ENCODE measurements around the gene OLIG3.

The OLIG3 gene

DNA sequence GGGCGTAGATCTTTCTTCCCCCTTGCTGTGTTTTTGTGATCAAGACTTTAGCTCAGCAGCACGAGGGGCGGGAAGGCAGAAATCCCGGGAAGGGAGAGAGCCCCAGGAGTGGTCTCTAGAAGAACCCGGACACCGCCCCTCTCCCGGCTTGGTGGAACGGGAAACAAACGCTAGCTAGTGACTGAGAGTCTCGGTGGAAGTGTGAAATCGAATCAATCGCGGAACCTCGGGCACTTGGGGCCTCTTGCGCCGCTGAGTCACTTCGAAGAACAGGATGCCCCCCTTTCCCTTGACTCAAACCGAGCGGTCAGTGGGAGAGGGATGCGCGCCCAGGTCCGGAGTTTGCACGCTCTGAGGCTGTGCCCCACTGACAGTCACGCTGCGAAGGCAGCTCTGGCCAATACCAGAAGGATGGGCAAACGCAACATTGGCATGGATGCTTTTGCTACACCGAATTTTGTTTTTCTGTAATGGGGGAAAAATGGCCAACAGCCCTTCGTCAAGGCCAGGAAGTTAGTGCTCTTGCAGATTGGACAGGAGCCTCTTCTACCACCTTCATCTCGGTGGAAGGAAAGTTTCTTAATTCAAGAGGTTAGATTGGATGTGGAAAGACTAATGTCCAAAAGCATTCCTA is 1.6 kb upstream of the OLIG3 start:
- TF ChIP-seq, protein P1, sequence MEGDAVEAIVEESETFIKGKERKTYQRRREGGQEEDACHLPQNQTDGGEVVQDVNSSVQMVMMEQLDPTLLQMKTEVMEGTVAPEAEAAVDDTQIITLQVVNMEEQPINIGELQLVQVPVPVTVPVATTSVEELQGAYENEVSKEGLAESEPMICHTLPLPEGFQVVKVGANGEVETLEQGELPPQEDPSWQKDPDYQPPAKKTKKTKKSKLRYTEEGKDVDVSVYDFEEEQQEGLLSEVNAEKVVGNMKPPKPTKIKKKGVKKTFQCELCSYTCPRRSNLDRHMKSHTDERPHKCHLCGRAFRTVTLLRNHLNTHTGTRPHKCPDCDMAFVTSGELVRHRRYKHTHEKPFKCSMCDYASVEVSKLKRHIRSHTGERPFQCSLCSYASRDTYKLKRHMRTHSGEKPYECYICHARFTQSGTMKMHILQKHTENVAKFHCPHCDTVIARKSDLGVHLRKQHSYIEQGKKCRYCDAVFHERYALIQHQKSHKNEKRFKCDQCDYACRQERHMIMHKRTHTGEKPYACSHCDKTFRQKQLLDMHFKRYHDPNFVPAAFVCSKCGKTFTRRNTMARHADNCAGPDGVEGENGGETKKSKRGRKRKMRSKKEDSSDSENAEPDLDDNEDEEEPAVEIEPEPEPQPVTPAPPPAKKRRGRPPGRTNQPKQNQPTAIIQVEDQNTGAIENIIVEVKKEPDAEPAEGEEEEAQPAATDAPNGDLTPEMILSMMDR (IDR thresholded peaks at IDR 0.05; ENCODE audit: low read depth, low read length, missing control alignments): no peak
- no peak for DNase-seq (ENCODE audit: low read depth)
- no peak overlapping the region for H3K4me3 ChIP-seq (ENCODE audit: low read depth, low read length)

DNA sequence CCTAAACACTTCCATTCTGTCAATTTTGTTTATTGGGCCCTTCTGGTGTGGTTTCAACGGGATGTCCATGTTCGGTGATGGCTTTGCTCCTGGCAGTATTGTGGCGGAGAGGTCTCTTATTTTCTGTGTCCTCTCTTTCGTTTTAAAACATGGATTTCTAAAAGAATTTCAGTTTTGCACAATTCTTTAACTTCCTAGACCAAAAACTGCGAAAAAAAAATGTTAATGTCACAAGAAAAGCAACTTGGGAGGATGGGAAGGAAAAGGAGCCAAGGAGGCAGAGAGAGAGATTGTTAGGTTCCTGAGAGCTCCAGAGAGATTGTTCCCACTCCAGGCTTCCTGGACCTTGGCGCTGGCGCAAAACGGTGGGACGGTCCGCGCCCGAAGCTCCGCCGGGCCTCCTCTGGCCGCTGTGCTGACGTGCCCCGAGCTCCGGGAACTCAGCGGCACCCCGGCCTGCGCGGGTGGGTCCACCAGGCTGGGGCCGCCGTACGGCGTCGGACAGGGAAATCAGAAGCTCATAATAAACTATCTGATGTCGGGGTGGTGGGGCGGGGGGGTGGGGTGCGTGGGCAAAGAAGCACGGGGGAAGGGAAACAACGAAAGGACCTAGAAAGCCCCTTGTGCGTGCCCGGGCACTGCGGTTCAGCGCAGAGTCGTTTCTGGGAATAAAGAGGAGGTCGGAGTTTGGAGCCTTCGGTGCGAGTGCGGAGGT is 951 bp upstream of the OLIG3 start:
- TF ChIP-seq, protein P1 (IDR thresholded peaks at IDR 0.05; ENCODE audit: low read depth, low read length, missing control alignments): no peak
- no peak for DNase-seq (ENCODE audit: low read depth)
- no peak overlapping the region for H3K4me3 ChIP-seq (ENCODE audit: low read depth, low read length)

DNA sequence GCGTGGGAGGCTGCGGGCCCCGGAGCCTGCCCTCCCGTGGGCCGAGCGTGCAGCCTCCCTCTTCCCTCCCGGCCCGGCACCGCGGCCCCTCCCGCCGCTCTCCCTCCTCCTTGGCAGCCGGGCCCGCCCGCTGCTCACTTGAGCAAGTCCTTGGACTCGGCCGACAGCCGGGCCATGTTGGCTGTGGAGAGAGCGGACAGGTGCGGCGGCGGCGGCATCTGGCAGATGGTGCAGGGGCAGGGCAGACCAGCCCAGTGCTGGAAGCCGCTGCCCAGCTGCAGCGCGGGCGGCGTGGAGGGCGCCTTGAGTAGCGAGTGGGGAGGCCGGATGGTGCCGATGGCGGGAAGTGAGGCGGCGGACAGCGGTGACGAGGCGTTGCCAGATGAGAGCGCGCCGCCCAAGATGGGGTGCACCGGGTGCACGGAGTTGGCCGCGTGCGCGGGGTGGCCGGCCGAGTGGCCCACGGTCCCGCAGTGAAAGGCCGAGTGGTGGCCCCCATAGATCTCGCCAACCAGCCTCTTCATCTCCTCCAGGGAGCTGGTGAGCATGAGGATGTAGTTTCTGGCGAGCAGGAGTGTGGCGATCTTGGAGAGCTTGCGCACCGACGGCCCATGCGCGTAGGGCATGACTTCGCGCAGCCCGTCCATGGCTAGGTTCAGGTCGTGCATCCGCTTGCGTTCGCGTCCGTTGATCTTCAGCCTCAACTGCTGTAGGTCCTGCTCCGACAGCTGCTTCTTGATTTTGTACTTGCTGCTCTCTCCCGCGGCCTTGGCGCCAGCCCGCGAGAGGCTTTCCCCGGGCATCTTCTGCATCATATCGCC is 766 bp downstream of the OLIG3 start:
- TF ChIP-seq, protein P1 (IDR thresholded peaks at IDR 0.05; ENCODE audit: low read depth, low read length, missing control alignments): no peak
- no peak overlapping the region for H3K4me3 ChIP-seq (ENCODE audit: low read depth, low read length)
- DNase-seq (ENCODE audit: low read depth): no peak

DNA sequence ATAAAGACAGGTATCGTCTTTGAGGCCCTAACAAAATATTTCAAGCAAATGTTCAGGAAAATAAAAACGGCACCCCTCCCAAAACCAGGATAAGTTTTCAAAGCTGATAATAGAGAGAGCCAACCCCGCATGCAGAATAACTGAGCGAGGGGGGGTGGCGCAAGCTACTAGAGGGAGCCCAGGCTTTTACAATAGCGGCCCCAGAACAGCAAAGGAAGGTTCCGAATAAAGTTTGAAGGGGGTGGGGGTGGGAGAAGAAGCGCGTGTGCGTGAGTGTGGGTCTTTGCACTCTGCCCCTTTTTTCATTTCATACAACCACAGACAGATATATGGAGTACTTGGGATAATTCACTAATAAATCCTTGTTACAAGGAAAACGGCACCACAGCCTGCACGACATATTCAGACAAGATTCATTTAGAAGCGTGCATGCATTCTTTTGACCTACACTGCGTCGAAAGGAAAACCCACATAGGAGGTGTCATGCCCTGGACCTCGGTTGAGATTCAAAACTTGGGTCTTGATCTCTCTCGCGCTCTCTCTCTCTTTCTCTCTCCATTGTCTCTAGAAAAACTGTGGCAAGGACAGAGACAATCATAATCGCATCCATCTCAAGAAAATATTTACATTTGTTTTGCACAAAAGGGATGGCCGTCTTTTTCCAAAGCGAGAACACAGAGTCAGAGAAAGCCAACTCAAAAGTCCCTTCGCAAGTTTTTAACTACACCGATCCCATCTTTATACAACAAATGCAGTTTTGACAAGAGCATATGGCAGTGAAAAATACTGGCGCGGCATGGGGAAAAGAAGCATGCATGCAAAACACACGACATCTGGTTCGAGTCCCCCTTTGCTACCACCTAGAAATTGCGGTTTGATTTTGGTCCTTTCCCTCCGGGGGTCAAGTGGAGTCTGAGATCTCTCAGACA is 1.6 kb downstream of the OLIG3 start:
- H3K4me3 ChIP-seq (ENCODE audit: low read depth, low read length): no peak overlapping the region
- no peak for DNase-seq (ENCODE audit: low read depth)
- TF ChIP-seq, protein P1 (IDR thresholded peaks at IDR 0.05; ENCODE audit: low read depth, low read length, missing control alignments): no peak

DNA sequence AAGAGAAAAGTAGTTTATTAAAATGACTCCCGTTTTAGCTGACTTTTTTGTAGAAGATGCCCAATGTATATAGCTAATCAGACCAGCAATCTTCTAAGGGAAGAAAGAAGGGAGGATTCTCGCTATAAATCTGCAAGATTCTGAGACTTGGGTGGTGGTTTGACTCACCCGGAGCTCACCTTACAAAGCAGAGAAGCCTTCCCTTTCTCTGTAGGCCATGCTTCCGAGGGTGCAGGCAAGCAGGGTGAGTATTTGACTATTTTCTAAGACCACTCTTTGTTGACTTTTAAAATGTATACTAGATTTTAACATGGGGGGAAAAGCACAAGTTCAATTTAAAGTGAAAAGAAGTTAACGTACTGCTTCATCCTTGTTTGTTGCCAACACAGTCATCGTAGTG is 2.7 kb downstream of the OLIG3 start:
- no peak for DNase-seq (ENCODE audit: low read depth)
- no peak overlapping the region for H3K4me3 ChIP-seq (ENCODE audit: low read depth, low read length)
- TF ChIP-seq, protein P1 (IDR thresholded peaks at IDR 0.05; ENCODE audit: low read depth, low read length, missing control alignments): no peak

DNA sequence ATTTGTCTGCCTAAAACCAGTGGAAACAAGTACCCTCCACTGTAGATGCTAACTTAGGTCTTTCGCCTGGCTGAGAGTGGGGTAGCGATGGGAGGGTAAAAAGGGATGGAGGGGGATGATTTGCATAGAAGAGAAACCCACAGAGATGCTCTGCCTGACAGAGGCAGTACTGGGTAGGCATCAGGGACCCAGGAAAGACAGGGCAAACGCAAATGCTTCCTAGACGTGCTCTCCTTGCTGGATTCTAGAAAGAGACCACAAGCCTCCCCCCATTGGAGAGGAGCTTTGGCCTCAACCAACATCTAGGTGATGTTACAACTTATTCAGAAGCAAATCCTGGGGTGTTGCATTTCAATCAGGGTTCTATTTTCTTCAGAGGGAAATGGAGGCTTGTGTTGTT is 3.2 kb downstream of the OLIG3 start:
- TF ChIP-seq, protein P1 (IDR thresholded peaks at IDR 0.05; ENCODE audit: low read depth, low read length, missing control alignments): no peak
- DNase-seq (ENCODE audit: low read depth): no peak
- H3K4me3 ChIP-seq (ENCODE audit: low read depth, low read length): no peak overlapping the region

All from GM12864 (cell line).